C4-2B (cell line): ENCODE measurements around the gene HMGXB3.

Source experiments
- H3K27ac ChIP-seq: fragments of 450-650 bp; 2 replicates; pipeline ENCODE4 v1.5.1; 2017
- CTCF ChIP-seq: fragments of 450-650 bp; conservative IDR thresholded peaks from 2 replicates; pipeline ENCODE4 v1.5.1; 2017; ENCODE audit warnings: mild to moderate bottlenecking
- ZFX ChIP-seq: fragments of 450-650 bp; IDR thresholded peaks from 2 replicates; pipeline ENCODE4 v1.6.1; 2017

HMGXB3 gene

GRCh38 chr5:150053713-150054392 lies 53.3 kb downstream of the HMGXB3 start:
- H3K27ac ChIP-seq = no peak overlapping the region

GRCh38 chr5:150054569-150054968 lies 54.0 kb downstream of the HMGXB3 start:
- no peak overlapping the region for H3K27ac ChIP-seq
- no peak for TF ChIP-seq ZFX
- no peak for TF ChIP-seq CTCF

More at GRCh38 chr5:150053713-150054392, 53.3 kb downstream of the HMGXB3 start:
- no peak for TF ChIP-seq CTCF

GRCh38 chr5:150055326-150056074 lies 55.0 kb downstream of the HMGXB3 start:
- H3K27ac ChIP-seq = no peak overlapping the region
- TF ChIP-seq ZFX = no peak
- no peak for TF ChIP-seq CTCF

- TF ChIP-seq CTCF (no peak), ZFX (no peak)
- H3K27ac ChIP-seq = no peak overlapping the region
These were observed 55.5 kb downstream of the HMGXB3 start for GRCh38 chr5:150056075-150056443.

GRCh38 chr5:150057052-150057451 lies 56.5 kb downstream of the HMGXB3 start:
- TF ChIP-seq ZFX = no peak
- no peak for TF ChIP-seq CTCF
- no peak overlapping the region for H3K27ac ChIP-seq

- H3K27ac ChIP-seq = no peak overlapping the region
- TF ChIP-seq CTCF (no peak), ZFX (no peak)
These were observed 57.0 kb downstream of the HMGXB3 start for GRCh38 chr5:150057511-150057910.

- no peak overlapping the region for H3K27ac ChIP-seq
- TF ChIP-seq CTCF (no peak), ZFX (no peak)
These were observed 57.5 kb downstream of the HMGXB3 start for GRCh38 chr5:150057996-150058395.
